Stimulated activated CD8-positive, alpha-beta memory T cell treated with anti-CD3 and anti-CD28 coated beads, Interleukin-4, amount 100 ng/mL, for 4 hours (primary cell): ENCODE data around the gene SCN5A.

ENCODE experiments used
- DNase-seq, 2 donors: peaks; one replicate each; pipeline ENCODE4 v3.0.0-alpha.2; 2020; ENCODE audit warnings: low read depth in 2 of 2, low spot score in 1 of 2

The SCN5A gene

GRCh38 chr3:38647217-38647970, 2.1 kb downstream of the SCN5A start:
- DNase-seq: no peak

GRCh38 chr3:38646630-38647029, 2.9 kb downstream of the SCN5A start:
- no peak for DNase-seq

GRCh38 chr3:38646062-38646461, 3.4 kb downstream of the SCN5A start:
- no peak for DNase-seq

- no peak for DNase-seq
Measured at GRCh38 chr3:38645601-38646000, 3.9 kb downstream of the SCN5A start.

GRCh38 chr3:38645076-38645475, 4.4 kb downstream of the SCN5A start:
- DNase-seq: no peak

- no peak for DNase-seq
Measured at GRCh38 chr3:38644662-38645053, 4.8 kb downstream of the SCN5A start.

- DNase-seq: no peak
Measured at GRCh38 chr3:38644016-38644661, 5.3 kb downstream of the SCN5A start.

GRCh38 chr3:38643592-38643991, 5.9 kb downstream of the SCN5A start:
- DNase-seq: no peak

GRCh38 chr3:38643090-38643489, 6.4 kb downstream of the SCN5A start:
- no peak for DNase-seq

GRCh38 chr3:38641461-38642110, 7.9 kb downstream of the SCN5A start:
- DNase-seq: no peak

GRCh38 chr3:38640661-38641452, 8.6 kb downstream of the SCN5A start:
- no peak for DNase-seq

GRCh38 chr3:38638354-38638753, 11.1 kb downstream of the SCN5A start:
- no peak for DNase-seq

- no peak for DNase-seq
Measured at GRCh38 chr3:38637906-38638305, 11.6 kb downstream of the SCN5A start.

- no peak for DNase-seq
Measured at GRCh38 chr3:38636881-38637280, 12.6 kb downstream of the SCN5A start.

- DNase-seq: no peak
Measured at GRCh38 chr3:38636464-38636863, 13.0 kb downstream of the SCN5A start.

- DNase-seq: no peak
Measured at GRCh38 chr3:38634111-38634510, 15.4 kb downstream of the SCN5A start.

- DNase-seq: no peak
Measured at GRCh38 chr3:38632989-38633388, 16.5 kb downstream of the SCN5A start.

GRCh38 chr3:38630606-38631005, 18.9 kb downstream of the SCN5A start:
- DNase-seq: no peak

- DNase-seq: no peak
Measured at GRCh38 chr3:38630070-38630469, 19.4 kb downstream of the SCN5A start.

GRCh38 chr3:38628835-38629234, 20.7 kb downstream of the SCN5A start:
- DNase-seq: no peak

- DNase-seq: no peak
Measured at GRCh38 chr3:38627956-38628355, 21.5 kb downstream of the SCN5A start.

- no peak for DNase-seq
Measured at GRCh38 chr3:38626171-38626570, 23.3 kb downstream of the SCN5A start.
